Stimulated activated naive CD8-positive, alpha-beta T cell treated with anti-CD3 and anti-CD28 coated beads, Interleukin-15, Interleukin-2, amounts not matched to agents 100 U/mL and 50 U/mL, for 24 hours (primary cell): ENCODE measurements around the gene TMOD1.
"Not testable (repeated sequence)": the region's sequence is repeated elsewhere in the genome, so short reads cannot be mapped to it uniquely, and the experiment has no call there.

Experiments
- ATAC-seq: fragments of 150-1000 bp; cut with Tn5 transposase; one replicate; pipeline ENCODE4 v1.10.0; 2021
- DNase-seq: peaks from one replicate; pipeline ENCODE4 v3.0.0; 2021

The TMOD1 gene

GRCh38 chr9:97599314-97599846, 97.9 kb downstream of the TMOD1 start:
- ATAC-seq (no peak), DNase-seq (no peak)

DNA sequence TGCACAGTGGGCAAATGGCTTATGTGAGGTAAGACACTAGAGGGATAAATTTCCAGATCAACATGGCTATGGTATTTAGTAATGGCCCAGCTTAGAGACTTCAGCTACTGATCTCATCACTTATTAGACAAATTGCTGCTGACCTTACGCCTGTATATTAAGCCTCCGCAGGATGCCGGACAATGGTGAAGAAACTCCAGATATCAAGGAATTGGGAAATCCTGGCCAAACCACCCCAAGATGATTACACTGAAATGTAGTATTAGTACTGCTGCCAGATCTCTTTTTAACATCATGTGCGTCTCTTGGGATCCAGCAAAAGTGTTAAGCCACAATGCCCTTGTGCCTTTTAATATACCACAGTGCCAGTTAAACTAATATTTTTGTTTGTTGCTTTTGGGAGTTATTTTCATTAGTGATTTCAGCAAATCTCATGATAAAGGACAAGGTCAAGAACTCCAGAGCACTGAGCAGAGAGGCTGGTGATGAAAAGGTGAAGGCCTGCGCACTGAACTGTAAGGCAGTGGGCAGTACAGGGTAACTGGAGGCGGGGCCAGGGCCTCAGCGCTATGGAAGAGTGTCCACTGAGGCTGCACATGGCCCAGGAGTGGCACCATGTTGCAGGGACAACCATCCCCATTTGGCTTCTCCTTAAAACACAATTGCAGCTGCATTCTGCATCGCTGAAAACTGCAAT, 99.2 kb downstream of the TMOD1 start:
- DNase-seq (no peak), ATAC-seq (no peak)

- ATAC-seq (no peak), DNase-seq (no peak)
These were observed 99.9 kb downstream of the TMOD1 start for GRCh38 chr9:97601228-97601898.

DNA sequence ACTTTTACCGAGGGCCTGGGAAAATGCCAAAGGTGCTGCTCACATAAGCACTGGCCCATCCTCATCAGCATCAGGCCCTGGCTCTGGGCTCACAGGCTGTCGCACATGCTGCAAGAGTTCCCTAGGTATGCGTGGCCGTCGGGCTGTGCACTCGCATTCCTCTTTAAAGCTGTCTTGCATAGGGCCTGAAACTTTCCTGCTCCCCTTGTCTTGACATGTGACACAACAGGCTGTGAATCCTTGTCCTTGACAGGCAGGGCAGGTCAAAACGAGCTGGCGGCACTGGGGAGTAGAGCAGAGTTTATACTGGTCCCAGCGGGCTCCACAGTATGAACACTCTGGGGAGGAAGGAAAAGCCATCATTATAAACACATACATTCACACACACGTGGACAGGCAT, 101.0 kb downstream of the TMOD1 start:
- DNase-seq (no peak), ATAC-seq (no peak)

DNA sequence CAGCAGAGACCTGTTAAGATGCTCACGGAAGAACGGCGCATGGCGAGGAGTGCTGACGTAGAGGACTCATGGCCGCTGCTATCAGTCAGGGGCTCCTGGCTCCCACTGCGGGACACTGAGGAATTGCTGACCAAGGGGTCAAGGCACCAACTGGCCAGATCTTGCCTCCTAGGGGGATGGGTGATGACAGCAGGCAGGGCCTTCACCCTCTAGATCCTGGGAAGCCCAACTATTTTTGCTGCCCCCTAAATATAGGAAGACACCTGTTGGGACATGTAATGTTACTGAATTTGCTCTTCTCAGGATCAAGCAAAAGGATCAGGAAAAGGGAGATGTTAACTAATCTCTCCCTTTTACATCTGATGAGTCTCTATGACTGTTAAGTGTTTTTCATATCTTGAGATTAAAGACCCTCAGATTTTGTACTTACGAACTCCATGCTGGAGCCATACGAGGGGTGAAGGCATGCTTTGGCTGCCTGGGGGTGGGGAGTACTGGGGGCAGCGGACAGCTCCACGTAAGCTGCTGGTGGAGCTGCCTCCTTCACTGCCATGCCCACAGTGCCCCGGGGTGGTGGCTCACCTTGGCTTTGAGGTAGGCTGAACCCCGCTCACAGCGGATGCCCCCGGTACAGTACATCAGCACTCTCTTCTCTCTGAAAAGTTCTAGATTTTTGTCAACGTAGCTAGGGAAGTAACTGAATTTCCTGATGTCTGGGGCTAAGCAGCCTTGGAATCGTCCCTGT, 103.6 kb downstream of the TMOD1 start:
- ATAC-seq: no peak
- no peak for DNase-seq

- ATAC-seq (no peak), DNase-seq (peak; percentile 52)
These were observed 114.1 kb downstream of the TMOD1 start for GRCh38 chr9:97615439-97616072.

DNA sequence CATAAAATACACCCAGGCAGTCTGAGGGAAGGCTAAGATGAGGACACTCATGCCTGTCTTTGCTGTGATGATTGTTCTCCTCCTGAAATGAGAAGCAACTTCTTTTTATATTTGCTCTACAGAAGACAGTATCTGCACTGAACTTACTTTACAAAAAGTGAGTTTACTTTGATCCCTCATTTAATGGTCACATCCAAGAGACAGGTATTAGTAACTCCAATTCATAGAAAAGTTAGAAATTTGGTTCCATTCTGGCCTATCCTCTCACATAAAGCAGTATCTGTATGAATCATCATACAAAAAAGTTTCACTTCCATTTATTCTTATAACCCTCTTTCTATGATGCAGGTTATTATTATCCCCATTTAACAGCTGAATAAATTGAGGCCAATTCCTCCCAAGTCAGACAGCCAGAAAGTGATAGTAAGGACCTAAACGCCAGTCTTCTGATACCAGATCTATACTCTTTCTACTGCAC, 116.5 kb downstream of the TMOD1 start:
- ATAC-seq: peak; percentile 75
- DNase-seq: no peak

- not testable (repeated sequence) for DNase-seq, ATAC-seq
These were observed 118.6 kb downstream of the TMOD1 start for GRCh38 chr9:97620063-97620462.

DNA sequence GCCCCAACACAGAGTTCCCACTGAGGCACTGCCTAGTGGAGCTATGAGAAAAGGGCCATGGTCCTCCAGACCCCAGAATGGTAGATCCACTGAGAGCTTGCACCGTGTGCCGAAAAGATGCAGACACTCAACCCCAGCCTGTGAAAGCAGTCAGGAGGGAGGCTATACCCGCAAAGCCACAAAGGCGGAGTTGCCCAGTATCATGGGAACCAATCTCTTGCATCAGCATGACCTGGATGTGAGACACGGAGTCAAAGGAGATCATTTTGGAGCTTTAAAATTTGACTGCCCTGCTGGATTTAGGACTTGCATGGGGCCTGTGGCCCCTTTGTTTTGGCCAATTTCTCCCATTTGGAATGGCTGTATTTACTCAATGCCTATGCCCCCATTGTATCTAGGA, 121.0 kb downstream of the TMOD1 start:
- ATAC-seq, DNase-seq: not testable (repeated sequence)

DNA sequence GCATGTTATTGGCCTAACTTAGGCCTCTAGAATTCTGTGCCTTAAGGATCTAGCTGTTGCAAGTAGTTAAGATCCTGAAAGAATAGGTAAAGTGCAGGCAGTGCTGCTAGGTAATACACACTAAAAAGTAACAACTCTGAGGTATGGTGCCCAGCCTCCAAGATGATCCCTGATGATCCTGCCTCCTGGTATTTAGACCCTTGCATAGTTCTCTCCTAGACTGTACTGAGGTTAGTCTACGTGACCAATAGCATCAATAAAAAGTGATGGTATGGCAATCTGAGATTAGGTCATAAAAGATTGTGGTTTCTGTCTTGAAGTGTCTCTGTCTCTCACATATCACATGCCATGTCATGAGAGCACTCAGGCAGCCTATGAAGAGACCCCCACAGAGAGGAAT, 122.5 kb downstream of the TMOD1 start:
- no peak for ATAC-seq
- no peak for DNase-seq

- DNase-seq (no peak), ATAC-seq (no peak)
These were observed 124.2 kb downstream of the TMOD1 start for GRCh38 chr9:97625620-97626019.

DNA sequence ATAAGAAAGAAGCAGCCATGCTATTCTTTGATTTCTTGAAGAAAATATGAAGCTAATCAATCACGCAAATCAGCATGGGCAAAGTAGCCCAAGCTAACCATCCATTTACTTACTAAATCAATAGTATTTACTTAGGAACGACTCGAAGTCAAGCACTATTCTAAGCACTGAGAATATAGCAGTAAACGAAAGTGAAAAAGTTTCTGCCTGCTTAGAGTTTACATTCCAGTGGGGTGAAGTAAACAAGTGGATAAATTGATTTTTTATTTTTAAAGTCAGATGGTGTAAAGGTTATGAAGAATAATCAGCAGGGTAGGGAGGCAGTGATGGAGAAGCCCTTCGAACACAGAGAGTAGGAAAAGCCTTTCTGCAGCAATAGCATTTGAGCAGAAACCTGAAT, 126.2 kb downstream of the TMOD1 start:
- ATAC-seq: no peak
- DNase-seq: no peak

GRCh38 chr9:97628668-97629067, 127.2 kb downstream of the TMOD1 start:
- DNase-seq: no peak
- no peak for ATAC-seq

DNA sequence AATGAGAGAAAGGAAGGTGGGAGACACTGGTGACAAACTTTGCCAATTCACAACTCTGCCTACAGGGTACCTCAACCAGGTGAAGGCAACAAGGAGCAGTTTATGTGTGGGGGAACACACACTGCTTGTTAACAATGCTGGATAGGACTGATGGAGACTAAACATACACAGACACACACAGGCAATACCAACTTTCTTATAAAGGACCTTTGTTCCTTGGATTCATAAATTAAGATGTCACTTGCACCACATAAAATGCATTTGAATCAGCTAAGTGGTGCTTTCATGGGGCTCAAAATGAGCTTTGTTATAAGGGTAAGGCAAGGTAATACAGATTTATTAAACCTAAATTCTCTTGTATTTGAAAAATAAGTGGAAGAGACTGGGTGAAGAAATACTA, 127.7 kb downstream of the TMOD1 start:
- DNase-seq: no peak
- ATAC-seq: no peak

DNA sequence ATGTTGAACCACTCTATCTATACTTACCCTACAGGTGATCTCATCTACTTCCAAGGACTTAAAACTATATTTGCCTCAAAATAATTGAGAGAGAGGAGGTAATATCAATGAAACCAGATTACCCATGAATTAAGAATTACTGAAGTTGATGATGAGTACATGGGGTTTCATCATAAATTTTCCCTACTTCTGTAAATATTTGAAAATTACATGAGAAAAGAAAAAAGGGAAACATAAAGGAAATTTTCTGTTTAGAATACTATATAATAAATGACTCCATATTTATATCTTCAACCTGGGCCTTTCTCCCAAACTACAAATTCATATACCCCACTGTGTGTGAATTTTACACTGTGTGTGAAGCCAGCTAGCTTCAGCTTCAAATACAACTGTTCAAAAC, 129.1 kb downstream of the TMOD1 start:
- DNase-seq (no peak), ATAC-seq (no peak)

DNA sequence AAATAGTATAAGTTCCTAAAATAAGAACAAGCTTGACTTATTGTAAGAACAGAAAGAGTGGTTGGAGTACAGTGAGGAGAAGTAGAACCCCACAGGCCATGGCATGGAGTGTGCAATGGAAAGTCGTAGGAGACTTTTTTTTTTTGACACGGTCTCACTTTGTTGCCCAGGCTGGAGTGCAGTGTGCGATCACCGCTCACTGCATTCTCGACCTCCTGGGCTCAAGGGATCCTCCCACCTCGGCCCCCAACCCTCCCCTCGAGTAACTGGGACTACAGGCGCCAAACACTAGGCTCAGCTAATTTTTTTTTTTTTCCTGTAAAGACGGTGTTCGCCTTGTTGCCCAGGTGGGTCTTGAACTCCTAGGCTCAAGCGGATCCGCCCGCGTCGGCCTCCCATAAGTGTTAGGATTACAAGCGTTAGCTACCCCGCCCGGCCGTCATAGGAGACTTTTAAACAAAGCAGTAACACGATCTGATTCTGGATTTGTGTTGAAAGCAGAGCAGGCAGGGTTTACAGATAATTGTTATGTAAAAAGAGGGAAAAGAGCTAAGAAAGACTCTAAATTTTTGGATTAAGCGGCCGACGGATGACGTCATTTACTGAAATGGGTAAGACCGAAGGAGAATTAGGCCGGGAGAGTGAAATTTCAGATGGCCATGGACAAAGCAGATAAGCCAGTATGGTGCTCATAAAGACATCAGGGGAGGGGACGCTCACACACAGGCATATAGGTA, 130.9 kb downstream of the TMOD1 start:
- ATAC-seq (peak; percentile 1), DNase-seq (peak; percentile 34)

DNA sequence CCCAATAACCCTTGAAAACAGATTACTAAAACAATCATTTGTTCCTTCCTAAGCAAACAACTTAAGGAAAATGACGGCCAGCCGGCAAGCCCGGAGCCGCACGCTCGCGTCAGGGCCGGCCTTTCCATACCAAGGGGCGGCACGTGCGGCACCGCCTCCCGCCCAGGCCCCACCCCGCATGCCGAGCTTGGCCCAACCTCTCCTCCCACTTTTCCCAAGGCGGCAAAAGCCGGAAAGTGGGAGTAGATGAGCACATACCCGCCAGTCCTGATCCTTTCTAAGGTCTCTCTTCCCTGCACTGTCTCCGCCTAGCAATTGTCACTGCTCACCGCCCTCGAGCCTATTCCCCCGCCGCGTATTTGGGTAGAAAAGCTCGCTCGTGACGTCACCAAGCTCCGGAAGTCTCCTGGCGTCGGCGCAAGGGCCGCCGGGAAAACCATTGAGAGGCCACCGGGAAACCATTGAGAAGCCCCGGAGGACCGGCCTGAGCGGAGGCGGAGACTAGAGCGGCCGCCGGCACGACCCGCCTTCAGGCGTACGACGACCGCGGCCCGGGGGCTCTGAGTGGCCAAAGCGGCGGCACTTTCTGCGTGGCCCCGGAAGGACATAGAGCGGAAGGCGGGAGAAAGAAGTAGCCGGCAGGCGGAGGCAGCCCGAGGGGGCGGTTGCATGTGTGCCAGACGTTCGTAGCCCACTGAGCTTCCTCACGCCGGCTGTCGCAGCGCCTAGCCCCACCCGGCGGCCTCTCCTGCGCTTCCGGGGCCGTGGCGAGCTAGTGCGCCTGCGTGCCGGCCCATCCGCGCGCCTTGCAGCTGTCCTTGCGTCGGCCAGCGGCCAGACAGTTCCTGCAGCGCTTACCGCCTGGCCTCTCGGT, 131.8 kb downstream of the TMOD1 start, which contains the start of the genes NCBP1 and TSTD2:
NCBP1 (plus strand) TSS at position 837 of the 874 bp plus-strand sequence. CDS start 61 bp downstream, outside the sequence.
TSTD2 (minus strand) TSS at position 384 of the 874 bp plus-strand sequence. CDS start 5,806 bp downstream, outside the sequence.
- DNase-seq (peak; percentile 94), ATAC-seq (peak; percentile 95)

DNA sequence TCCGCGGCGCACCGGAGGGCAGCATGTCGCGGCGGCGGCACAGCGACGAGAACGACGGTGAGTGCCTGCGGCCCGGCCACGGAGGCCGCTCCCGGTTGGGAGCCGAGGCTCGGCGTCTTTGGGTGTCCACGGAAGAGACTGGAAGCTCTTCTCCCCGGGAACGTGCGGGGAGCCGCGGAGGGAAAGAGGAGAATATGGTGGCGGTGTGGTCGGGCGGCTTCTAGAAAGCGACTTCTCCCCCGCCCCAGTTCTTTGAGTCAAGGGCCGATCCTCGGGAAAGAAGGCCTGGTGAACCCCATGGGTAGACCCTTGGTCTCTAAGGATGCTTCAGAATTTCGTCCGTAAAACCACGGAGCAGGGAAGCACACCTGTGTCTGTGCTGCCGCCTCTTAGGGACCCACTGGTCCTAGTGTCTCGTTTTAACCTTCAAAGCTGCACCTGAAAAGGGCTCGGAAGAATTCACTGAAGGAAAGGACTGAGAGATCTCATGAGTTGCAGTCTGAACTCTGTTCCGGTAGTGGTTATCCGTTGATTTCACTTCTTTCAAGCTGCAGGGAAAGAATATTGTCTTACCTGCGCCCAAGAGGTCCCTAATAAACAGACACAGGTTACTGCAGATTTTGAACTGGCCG, 132.5 kb downstream of the TMOD1 start:
- DNase-seq: no peak
- ATAC-seq: no peak

- DNase-seq (no peak), ATAC-seq (no peak)
These were observed 133.6 kb downstream of the TMOD1 start for GRCh38 chr9:97635026-97635425.

DNA sequence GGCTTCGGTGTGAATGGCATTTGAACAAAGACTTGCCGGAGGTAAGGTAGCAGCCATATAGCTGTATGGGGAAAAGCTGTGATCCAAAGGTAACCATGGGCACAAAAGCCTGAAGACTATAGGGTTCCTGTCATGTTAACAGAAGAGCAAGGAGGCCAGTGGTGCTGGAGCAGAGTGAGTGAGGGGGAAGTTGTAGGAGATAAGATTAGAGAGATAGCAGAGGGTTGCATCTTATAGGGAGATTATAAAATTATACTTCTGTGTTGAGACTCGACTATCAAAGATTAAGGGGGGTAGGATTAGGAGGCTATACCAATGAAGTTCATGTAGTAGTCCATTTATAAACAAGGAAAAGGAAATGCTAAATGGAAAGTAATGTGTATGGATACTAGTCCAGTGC, 135.4 kb downstream of the TMOD1 start:
- ATAC-seq (no peak), DNase-seq (no peak)
